Kidney (tissue), 14 donors: Measurements from ENCODE around the gene FBXO24. TPM values are rescaled to one million over a fixed set of nuclear protein-coding genes. Genes with fewer than 3 reads are reported as not detected.

Experiments
- DNase-seq, 5 donors: peaks; one replicate each; pipeline ENCODE4 v3.0.0-alpha.2; 2013 to 2020
- FAIRE-seq: peaks from 2 replicates; lab custom pipeline; 2012; peaks lifted over from hg19 to GRCh38; lab: Jason Lieb, UNC
- H3K27ac ChIP-seq, 2 donors: one replicate each; pipeline ENCODE4 v1.7.0; 2013; ENCODE audit warnings: low read depth in 2 of 2, low read length in 2 of 2, inconsistent platforms in 1 of 2
- H3K27me3 ChIP-seq: one replicate; pipeline ENCODE4 v1.7.1; 2013; ENCODE audit warnings: low read length, inconsistent platforms; ENCODE audit not compliant: control insufficient read depth, insufficient read depth
- H3K36me3 ChIP-seq, 3 donors: one replicate each; pipeline versions ENCODE4 v1.7.0 to v1.7.1; 2013; ENCODE audit warnings: low read length in 3 of 3, control low read depth in 1 of 3, inconsistent platforms in 1 of 3; ENCODE audit not compliant: insufficient read depth in 3 of 3, control insufficient read depth in 2 of 3
- H3K4me1 ChIP-seq, 3 donors: one replicate each; pipeline versions ENCODE4 v1.7.0 to v1.7.1; 2013; ENCODE audit warnings: low read length in 3 of 3, inconsistent platforms in 1 of 3, low read depth in 1 of 3; ENCODE audit not compliant: control insufficient read depth in 2 of 3, insufficient read depth in 2 of 3
- H3K4me3 ChIP-seq, 3 donors: one replicate each; pipeline versions ENCODE4 v1.7.0 to v1.8.1; 2013; ENCODE audit warnings: low read length in 3 of 3, control low read depth in 1 of 3, inconsistent platforms in 1 of 3
- H3K9ac ChIP-seq, 3 donors: one replicate each; pipeline versions ENCODE4 v1.7.0 to v1.7.1; 2013; ENCODE audit warnings: low read length in 3 of 3, control low read depth in 1 of 3, inconsistent platforms in 1 of 3
- H3K9me3 ChIP-seq, 3 donors: one replicate each; pipeline versions ENCODE4 v1.7.0 to v1.7.1; 2013; ENCODE audit warnings: low read length in 3 of 3, control low read depth in 1 of 3, inconsistent platforms in 1 of 3; ENCODE audit not compliant: control insufficient read depth in 2 of 3, insufficient read depth in 1 of 3
- CTCF ChIP-seq: IDR thresholded peaks from 3 replicates; pipeline ENCODE4 v1.5.1; 2012; ENCODE audit warnings: mild to moderate bottlenecking, moderate library complexity, borderline replicate concordance; ENCODE audit not compliant: insufficient read depth; ENCODE audit errors: extremely low read depth
- intact Hi-C: fragments of 100-400 bp; cut with DNase I; formaldehyde crosslinking; loops from one replicate; pipeline ENCODE4 v1.11.1; 2022
- polyA plus RNA-seq: library from polyadenylated mRNA; stranded (reverse); fragments of 350-450 nt; fragmentation: Illumina TruSeq; extraction: RNeasy Lipid Tissue Mini Kit (QIAGEN cat#74804); gene quantifications from one replicate; pipeline ENCODE4 v1.2.3, GENCODE V29; 2014; ENCODE audit warnings: low read depth, low replicate concordance; ENCODE audit not compliant: insufficient read depth
- total RNA-seq: library from RNA; stranded (reverse); fragmentation: NEBNext Ultra II Directional; extraction: Animal tissue kit (Norgen Biotek cat#: 25700); gene quantifications from one replicate; pipeline ENCODE4 v1.2.1, GENCODE V29; 2021
- donor health status: control.
- donor health status: control.
- donor health status: control.
- donor health status: control.
- donor health status: control.
- donor health status: DM: yes; HTN: yes; CAD: no.
- donor health status: Normal renal cell carcinoma (clear cell type).

The FBXO24 gene
- total and polyA plus RNA-seq, 2 donors from 2014 or later: 0.60 to 0.95 TPM

DNA sequence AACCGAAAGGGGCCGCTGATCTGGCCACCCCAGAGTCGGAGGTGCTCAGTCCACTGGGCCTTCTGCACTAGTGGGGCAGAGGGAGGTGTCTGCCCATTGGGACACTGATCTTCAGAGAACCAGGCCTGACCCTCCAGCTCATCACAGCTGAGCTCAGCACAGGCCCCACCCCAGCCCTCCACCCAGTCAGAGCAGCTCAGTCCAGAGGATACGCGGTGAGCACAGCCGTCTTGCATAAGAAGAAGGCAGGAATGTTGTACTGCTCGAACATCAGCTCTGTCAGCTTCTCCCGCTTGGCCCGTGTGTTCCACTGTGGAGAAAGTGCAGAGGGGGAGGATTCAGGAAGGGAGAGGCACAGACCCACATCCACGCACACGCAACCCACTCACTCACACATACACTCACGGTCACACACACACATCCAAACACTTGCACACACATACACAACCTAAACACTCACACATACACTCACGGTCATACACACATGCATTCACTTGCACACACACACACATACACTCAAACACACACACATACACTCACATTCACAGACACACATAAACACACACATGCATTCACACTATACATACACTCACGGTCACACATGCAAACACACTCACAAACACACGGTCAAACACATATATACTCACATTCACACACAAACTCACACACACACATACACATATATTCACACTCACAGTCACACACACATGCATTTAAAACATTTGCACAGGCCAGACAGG lies 63.9 kb downstream of the FBXO24 start:
- intact Hi-C loops: no loop called here
- FAIRE-seq (no peak), DNase-seq (no peak)
- H3K4me1 ChIP-seq: no peaks in the 10 kb centered on the region
- H3K9me3 ChIP-seq: no peaks in the 10 kb centered on the region
- H3K4me3 ChIP-seq: no peak overlapping the region
- no peak overlapping the region for H3K9ac ChIP-seq
- no peak for TF ChIP-seq CTCF
- H3K27ac ChIP-seq: no peak overlapping the region
- no peaks in the 10 kb centered on the region for H3K36me3 ChIP-seq
- peaks cover 2% of the 10 kb centered on the region for H3K27me3 ChIP-seq

Other genes with a start within 250 kb of the FBXO24 start
- gene PILRB, start 228.2 kb upstream of the FBXO24 start, total RNA-seq: 76.4 TPM
- gene PILRB, start 228.2 kb upstream of the FBXO24 start, polyA plus RNA-seq: 45.0 TPM
- 18.8 TPM for gene PILRA, start 212.8 kb upstream of the FBXO24 start, total RNA-seq
- gene PILRA, start 212.8 kb upstream of the FBXO24 start, polyA plus RNA-seq: 15.4 TPM
- 3.0 TPM for gene ZCWPW1, start 157.6 kb upstream of the FBXO24 start, total RNA-seq
- 7.9 TPM for gene ZCWPW1, start 157.6 kb upstream of the FBXO24 start, polyA plus RNA-seq
- gene MEPCE, start 156.5 kb upstream of the FBXO24 start, total RNA-seq: 47.2 TPM
- gene MEPCE, start 156.5 kb upstream of the FBXO24 start, polyA plus RNA-seq: 33.4 TPM
- gene PPP1R35, start 149.8 kb upstream of the FBXO24 start, total RNA-seq: 41.7 TPM
- 40.2 TPM for gene PPP1R35, start 149.8 kb upstream of the FBXO24 start, polyA plus RNA-seq
- gene SPACDR, start 122.1 kb upstream of the FBXO24 start, total RNA-seq: 0.54 TPM
- not detected for gene SPACDR, start 122.1 kb upstream of the FBXO24 start, polyA plus RNA-seq
- 61.5 TPM for gene TSC22D4, start 107.1 kb upstream of the FBXO24 start, total RNA-seq
- 67.0 TPM for gene TSC22D4, start 107.1 kb upstream of the FBXO24 start, polyA plus RNA-seq
- 0.41 TPM for gene NYAP1, start 102.4 kb upstream of the FBXO24 start, total RNA-seq
- gene NYAP1, start 102.4 kb upstream of the FBXO24 start, polyA plus RNA-seq: 0.69 TPM
- gene AGFG2, start 47.1 kb upstream of the FBXO24 start, total RNA-seq: 37.3 TPM
- 24.3 TPM for gene AGFG2, start 47.1 kb upstream of the FBXO24 start, polyA plus RNA-seq
- 9.8 TPM for gene SAP25, start 12.4 kb upstream of the FBXO24 start, total RNA-seq
- gene SAP25, start 12.4 kb upstream of the FBXO24 start, polyA plus RNA-seq: 5.7 TPM
- 62.9 TPM for gene LRCH4, start 199 bp upstream of the FBXO24 start, total RNA-seq
- gene LRCH4, start 199 bp upstream of the FBXO24 start, polyA plus RNA-seq: 23.2 TPM
- 51.5 TPM for gene PCOLCE, start 16.0 kb downstream of the FBXO24 start, total RNA-seq
- 42.9 TPM for gene PCOLCE, start 16.0 kb downstream of the FBXO24 start, polyA plus RNA-seq
- gene MOSPD3, start 26.2 kb downstream of the FBXO24 start, total RNA-seq: 18.2 TPM
- gene MOSPD3, start 26.2 kb downstream of the FBXO24 start, polyA plus RNA-seq: 30.6 TPM
- 0.79 TPM for gene TFR2, start 55.2 kb downstream of the FBXO24 start, total RNA-seq
- gene TFR2, start 55.2 kb downstream of the FBXO24 start, polyA plus RNA-seq: 0.22 TPM
- gene ACTL6B, start 70.1 kb downstream of the FBXO24 start, total RNA-seq: not detected
- not detected for gene ACTL6B, start 70.1 kb downstream of the FBXO24 start, polyA plus RNA-seq
- gene GNB2, start 87.4 kb downstream of the FBXO24 start, total RNA-seq: 265 TPM
- gene GNB2, start 87.4 kb downstream of the FBXO24 start, polyA plus RNA-seq: 234 TPM
- 51.3 TPM for gene GIGYF1, start 107.9 kb downstream of the FBXO24 start, total RNA-seq
- gene GIGYF1, start 107.9 kb downstream of the FBXO24 start, polyA plus RNA-seq: 11.6 TPM
- 25.7 TPM for gene POP7, start 119.8 kb downstream of the FBXO24 start, total RNA-seq
- gene POP7, start 119.8 kb downstream of the FBXO24 start, polyA plus RNA-seq: 41.8 TPM
- not detected for gene EPO, start 134.1 kb downstream of the FBXO24 start, total RNA-seq
- gene EPO, start 134.1 kb downstream of the FBXO24 start, polyA plus RNA-seq: not detected
- gene ZAN, start 147.3 kb downstream of the FBXO24 start, total RNA-seq: not detected
- gene ZAN, start 147.3 kb downstream of the FBXO24 start, polyA plus RNA-seq: not detected
- 65.5 TPM for gene EPHB4, start 241.2 kb downstream of the FBXO24 start, total RNA-seq
- 33.2 TPM for gene EPHB4, start 241.2 kb downstream of the FBXO24 start, polyA plus RNA-seq